MM.1S (cell line): Measurements from ENCODE around the gene SUN5.

ENCODE experiments used
- DNase-seq: peaks from one replicate; pipeline ENCODE4 v3.0.0-alpha.2; 2015
- H2AFZ ChIP-seq: fragments of 300-600 bp; sonication (generic); 2 replicates; pipeline ENCODE4 v1.6.0; 2016; ENCODE audit warnings: antibody characterized with exemption, low read length
- H3F3A ChIP-seq: fragments of 300-600 bp; sonication (generic); 2 replicates; pipeline ENCODE4 v1.6.1; 2016; ENCODE audit warnings: mild to moderate bottlenecking, antibody characterized with exemption, low read length, moderate library complexity, mixed read lengths; ENCODE audit not compliant: insufficient read depth
- H3K27ac ChIP-seq: fragments of 300-600 bp; sonication (generic); 2 replicates; pipeline ENCODE4 v1.5.1; 2016; ENCODE audit warnings: mild to moderate bottlenecking, low read length
- H3K27me3 ChIP-seq: fragments of 300-600 bp; sonication (generic); replicated peaks from 2 replicates; pipeline ENCODE4 v1.6.0; 2016; ENCODE audit warnings: low read length; ENCODE audit not compliant: insufficient read depth
- H3K36me3 ChIP-seq: fragments of 300-600 bp; sonication (generic); replicated peaks from 2 replicates; pipeline ENCODE4 v1.6.1; 2016; ENCODE audit warnings: mild to moderate bottlenecking, low read length, mixed read lengths; ENCODE audit not compliant: insufficient read depth
- H3K4me1 ChIP-seq: fragments of 300-600 bp; sonication (generic); 2 replicates; pipeline ENCODE4 v1.6.1; 2016; ENCODE audit warnings: low read length, mixed read lengths
- H3K4me2 ChIP-seq: fragments of 300-600 bp; sonication (generic); 2 replicates; pipeline ENCODE4 v1.6.0; 2016; ENCODE audit warnings: low read depth, low read length
- H3K4me3 ChIP-seq: fragments of 300-600 bp; sonication (generic); 2 replicates; pipeline ENCODE4 v1.5.1; 2016; ENCODE audit warnings: low read length, mixed read lengths
- H3K79me2 ChIP-seq: fragments of 300-600 bp; sonication (generic); 2 replicates; pipeline ENCODE4 v1.6.1; 2016; ENCODE audit warnings: mixed run types, low read length, mixed read lengths
- H3K9ac ChIP-seq: fragments of 300-600 bp; sonication (generic); 2 replicates; pipeline ENCODE4 v1.6.1; 2016; ENCODE audit warnings: low read length, mixed read lengths
- H3K9me2 ChIP-seq: fragments of 300-600 bp; sonication (generic); replicated peaks from 2 replicates; pipeline ENCODE4 v1.6.1; 2016; ENCODE audit warnings: mild to moderate bottlenecking, low read length, mixed read lengths; ENCODE audit not compliant: insufficient read depth
- H3K9me3 ChIP-seq: fragments of 300-600 bp; sonication (generic); replicated peaks from 2 replicates; pipeline ENCODE4 v1.6.1; 2016; ENCODE audit warnings: mild to moderate bottlenecking, low read length, mixed read lengths; ENCODE audit not compliant: insufficient read depth
- H4K20me1 ChIP-seq: fragments of 300-600 bp; sonication (generic); 2 replicates; pipeline ENCODE4 v1.6.1; 2016; ENCODE audit warnings: mild to moderate bottlenecking, low read length, moderate library complexity, mixed read lengths; ENCODE audit not compliant: insufficient read depth
- CTCF ChIP-seq: fragments of 300-600 bp; sonication (generic); IDR thresholded peaks from 2 replicates; pipeline ENCODE4 v1.5.1; 2016; ENCODE audit warnings: antibody characterized with exemption, low read length, mixed read lengths
- EZH2 ChIP-seq: fragments of 300-600 bp; sonication (generic); optimal IDR thresholded peaks from 2 replicates; pipeline ENCODE3; 2017; ENCODE audit warnings: low read depth, mild to moderate bottlenecking, antibody characterized with exemption, low read length, mixed read lengths
- EZH2phosphoT487 ChIP-seq: fragments of 300-600 bp; sonication (generic); IDR thresholded peaks from 2 replicates; pipeline ENCODE4 v1.6.1; 2018; ENCODE audit warnings: antibody characterized with exemption, low read length

SUN5 gene

DNA sequence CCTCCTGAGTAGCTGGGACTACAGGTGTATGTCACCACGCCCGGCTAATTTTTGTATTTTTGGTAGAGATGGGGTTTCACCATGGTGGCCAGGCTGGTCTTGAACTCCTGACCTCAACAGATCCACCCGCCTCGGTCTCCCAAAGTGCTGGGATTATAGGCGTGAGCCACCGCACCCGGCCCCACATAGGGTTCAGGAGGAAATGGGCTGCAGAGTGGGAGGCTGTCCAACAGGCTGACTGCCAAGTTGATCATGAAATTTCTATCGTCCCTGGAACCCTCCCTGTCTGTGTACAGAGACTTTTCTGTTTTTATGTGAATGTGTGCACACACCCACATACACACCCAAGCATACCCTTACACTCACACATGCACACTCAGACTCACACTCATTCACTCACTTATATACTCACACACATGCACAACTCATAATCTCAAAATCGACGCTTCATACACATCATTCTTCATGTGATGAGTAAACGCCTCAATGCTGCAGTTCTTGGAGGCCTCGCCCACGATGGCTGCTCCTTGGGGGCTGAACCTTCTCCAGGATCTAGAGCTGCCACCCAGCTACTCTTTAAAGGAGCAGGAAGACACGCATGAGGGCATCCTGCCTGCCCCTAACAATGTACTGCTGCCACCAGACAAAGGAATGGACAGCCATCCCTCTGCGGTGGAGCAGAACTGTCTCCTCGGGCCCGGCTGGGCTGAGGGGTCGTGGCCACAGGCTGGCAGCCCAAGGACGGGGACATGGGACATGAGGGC, 35.6 kb downstream of the SUN5 start:
- Histone ChIP-seq H3K79me2 (no peaks in the 10 kb centered on the region), H4K20me1 (no peaks in the 10 kb centered on the region), H3K27me3 (no peaks in the 10 kb centered on the region), H3F3A (no peaks in the 10 kb centered on the region), H2AFZ (no peak overlapping the region), H3K9me3 (no peaks in the 10 kb centered on the region), H3K9me2 (no peaks in the 10 kb centered on the region), H3K27ac (no peak overlapping the region), H3K4me3 (no peak overlapping the region), H3K36me3 (no peaks in the 10 kb centered on the region), H3K4me2 (no peak overlapping the region), H3K4me1 (peaks cover 17% of the 10 kb centered on the region), H3K9ac (no peak overlapping the region)
- no peak for TF ChIP-seq EZH2
- no peak for TF ChIP-seq CTCF
- TF ChIP-seq EZH2phosphoT487: no peak
- no peak for DNase-seq

- TF ChIP-seq EZH2 (no peak), EZH2phosphoT487 (no peak), CTCF (no peak)
- H3K4me2 ChIP-seq: no peak overlapping the region
- H3K4me1 ChIP-seq: peaks cover 17% of the 10 kb centered on the region
- H3F3A ChIP-seq: no peaks in the 10 kb centered on the region
- no peak overlapping the region for H3K4me3 ChIP-seq
- DNase-seq: no peak
- no peaks in the 10 kb centered on the region for H4K20me1 ChIP-seq
- H3K36me3 ChIP-seq: no peaks in the 10 kb centered on the region
- no peak overlapping the region for H3K27ac ChIP-seq
- no peak overlapping the region for H2AFZ ChIP-seq
- H3K9ac ChIP-seq: no peak overlapping the region
- H3K9me3 ChIP-seq: no peaks in the 10 kb centered on the region
- H3K27me3 ChIP-seq: no peaks in the 10 kb centered on the region
- H3K9me2 ChIP-seq: no peaks in the 10 kb centered on the region
- no peaks in the 10 kb centered on the region for H3K79me2 ChIP-seq
Measured at GRCh38 chr20:32967961-32968457, 36.2 kb downstream of the SUN5 start.

DNA sequence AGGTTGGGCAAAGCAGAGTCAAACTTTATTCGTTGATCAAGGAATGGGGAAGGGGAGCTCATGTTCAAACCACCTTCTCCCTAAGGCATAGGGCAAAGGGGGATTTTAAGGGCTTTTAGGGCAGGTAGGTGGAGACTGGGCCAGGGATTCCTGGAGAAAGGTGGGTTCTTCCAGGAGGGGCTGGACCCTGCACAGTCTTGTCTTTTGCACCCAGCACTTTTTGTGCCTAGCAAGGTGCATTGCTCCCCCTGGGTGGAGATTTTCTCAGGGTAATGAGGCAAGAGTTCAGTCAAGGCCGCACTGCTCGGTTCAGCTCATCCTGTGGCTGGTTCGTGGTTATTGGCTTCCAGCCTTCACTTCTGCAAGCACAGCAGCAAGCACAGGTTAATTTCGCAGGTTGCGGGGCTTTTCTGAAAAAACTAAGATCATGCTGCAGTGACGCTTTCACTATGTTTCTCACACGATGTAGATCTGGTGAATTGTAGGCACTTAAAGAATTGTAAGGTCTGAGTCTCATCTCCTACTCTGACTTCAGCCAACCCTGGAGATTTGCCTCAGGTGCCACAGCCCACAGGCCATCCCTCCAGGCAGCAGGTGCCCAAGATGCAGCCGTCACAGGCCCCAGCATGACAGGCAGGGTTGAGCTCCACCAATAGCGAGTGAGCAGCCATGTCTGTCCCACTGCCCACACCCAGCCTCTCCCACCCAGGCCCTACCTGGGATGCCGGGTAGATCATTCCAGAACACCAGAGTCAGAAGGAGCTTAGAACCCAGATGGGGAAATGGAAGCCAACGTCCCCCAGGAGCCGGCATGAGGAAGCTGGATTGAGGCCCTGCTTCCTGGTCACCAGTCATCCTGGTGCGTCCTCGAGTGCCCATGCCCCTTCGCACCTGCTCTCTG, 37.1 kb downstream of the SUN5 start:
- Histone ChIP-seq H3K9ac (no peak overlapping the region), H3K4me1 (peaks cover 11% of the 10 kb centered on the region), H3K79me2 (no peaks in the 10 kb centered on the region), H3K4me3 (no peak overlapping the region), H3F3A (no peaks in the 10 kb centered on the region), H3K4me2 (no peak overlapping the region), H3K27me3 (no peaks in the 10 kb centered on the region), H4K20me1 (no peaks in the 10 kb centered on the region), H3K9me2 (no peaks in the 10 kb centered on the region), H3K36me3 (no peaks in the 10 kb centered on the region), H3K9me3 (no peaks in the 10 kb centered on the region), H3K27ac (no peak overlapping the region), H2AFZ (no peak overlapping the region)
- DNase-seq: no peak
- no peak for TF ChIP-seq EZH2phosphoT487
- TF ChIP-seq CTCF: no peak
- TF ChIP-seq EZH2: no peak
